HG03139 (cell line): Measurements from ENCODE around the gene FYN.

Source experiments
- ATAC-seq: cut with Tn5 transposase; IDR thresholded peaks from one replicate; pipeline ENCODE4 v1.9.1; 2021; ENCODE audit not compliant: unreplicated experiment

Gene FYN

GRCh38 chr6:111757342-111757741, 115.9 kb downstream of the FYN start:
- ATAC-seq: no peak

GRCh38 chr6:111754423-111754822, 118.8 kb downstream of the FYN start:
- ATAC-seq: no peak

- ATAC-seq: no peak
Observed at GRCh38 chr6:111753573-111753972, 119.7 kb downstream of the FYN start.

- ATAC-seq: no peak
Observed at GRCh38 chr6:111752476-111752875, 120.8 kb downstream of the FYN start.

- peak; percentile 89 for ATAC-seq
Observed at GRCh38 chr6:111750753-111751673, 122.2 kb downstream of the FYN start.

- ATAC-seq: no peak
Observed at GRCh38 chr6:111750153-111750552, 123.1 kb downstream of the FYN start.

GRCh38 chr6:111748231-111748647, 125.0 kb downstream of the FYN start:
- ATAC-seq: no peak

- ATAC-seq: no peak
Observed at GRCh38 chr6:111747829-111748228, 125.4 kb downstream of the FYN start.

GRCh38 chr6:111747396-111747795, 125.9 kb downstream of the FYN start:
- no peak for ATAC-seq

GRCh38 chr6:111746983-111747382, 126.3 kb downstream of the FYN start:
- ATAC-seq: no peak

- ATAC-seq: no peak
Observed at GRCh38 chr6:111745636-111746035, 127.6 kb downstream of the FYN start.

GRCh38 chr6:111745186-111745585, 128.1 kb downstream of the FYN start:
- ATAC-seq: no peak

- no peak for ATAC-seq
Observed at GRCh38 chr6:111743862-111744692, 129.2 kb downstream of the FYN start.

- ATAC-seq: no peak
Observed at GRCh38 chr6:111743360-111743759, 129.9 kb downstream of the FYN start.

GRCh38 chr6:111741177-111741952, 131.9 kb downstream of the FYN start:
- ATAC-seq: no peak

- no peak for ATAC-seq
Observed at GRCh38 chr6:111740506-111740905, 132.7 kb downstream of the FYN start.

- no peak for ATAC-seq
Observed at GRCh38 chr6:111739257-111739696, 134.0 kb downstream of the FYN start.

- ATAC-seq: no peak
Observed at GRCh38 chr6:111738631-111739030, 134.6 kb downstream of the FYN start.

GRCh38 chr6:111738156-111738555, 135.1 kb downstream of the FYN start:
- ATAC-seq: no peak

GRCh38 chr6:111737065-111737521, 136.2 kb downstream of the FYN start:
- ATAC-seq: no peak
